Hepatocyte (in vitro differentiated cells): Measurements from ENCODE around the gene CYB561. TPM values are rescaled to one million over a fixed set of nuclear protein-coding genes. Genes with fewer than 3 reads are reported as not detected.

Source experiments
- DNase-seq: peaks from one replicate; pipeline ENCODE4 v3.0.0-alpha.2; 2016; ENCODE audit warnings: low spot score
- H2AFZ ChIP-seq: fragments of 200-600 bp; sonication (generic); 2 replicates; pipeline ENCODE4 v1.6.0; 2016; ENCODE audit warnings: antibody characterized with exemption, mild to moderate bottlenecking
- H3K27ac ChIP-seq: fragments of 200-600 bp; sonication (generic); 2 replicates; pipeline ENCODE4 v1.5.1; 2016; ENCODE audit warnings: mild to moderate bottlenecking
- H3K27me3 ChIP-seq: fragments of 200-600 bp; sonication (generic); 2 replicates; pipeline ENCODE4 v1.6.1; 2016
- H3K36me3 ChIP-seq: fragments of 200-600 bp; sonication (generic); replicated peaks from 2 replicates; pipeline ENCODE4 v1.5.1; 2016; ENCODE audit warnings: low read depth; ENCODE audit not compliant: insufficient read depth
- H3K4me1 ChIP-seq: fragments of 200-600 bp; sonication (generic); 2 replicates; pipeline ENCODE4 v1.5.1; 2016; ENCODE audit warnings: mild to moderate bottlenecking, moderate library complexity; ENCODE audit not compliant: insufficient read depth
- H3K4me2 ChIP-seq: fragments of 200-600 bp; sonication (generic); 2 replicates; pipeline ENCODE4 v1.6.0; 2016
- H3K4me3 ChIP-seq: fragments of 200-600 bp; sonication (generic); 2 replicates; pipeline ENCODE4 v1.5.1; 2016; ENCODE audit warnings: mild to moderate bottlenecking
- H3K79me2 ChIP-seq: fragments of 200-600 bp; sonication (generic); 2 replicates; pipeline ENCODE4 v1.6.0; 2017; ENCODE audit warnings: mild to moderate bottlenecking
- H3K9me2 ChIP-seq: fragments of 200-600 bp; sonication (generic); replicated peaks from 2 replicates; pipeline ENCODE4 v1.6.0; 2017; ENCODE audit warnings: mild to moderate bottlenecking; ENCODE audit not compliant: insufficient read depth
- H3K9me3 ChIP-seq: fragments of 200-600 bp; sonication (generic); 2 replicates; pipeline ENCODE4 v1.5.1; 2016; ENCODE audit warnings: low read depth, mild to moderate bottlenecking
- H4K20me1 ChIP-seq: fragments of 200-600 bp; sonication (generic); 2 replicates; pipeline ENCODE4 v1.6.0; 2016; ENCODE audit warnings: mild to moderate bottlenecking; ENCODE audit not compliant: insufficient read depth, poor library complexity, severe bottlenecking
- CTCF ChIP-seq: fragments of 200-600 bp; sonication (generic); IDR thresholded peaks from 2 replicates; pipeline ENCODE4 v1.5.1; 2016; ENCODE audit warnings: antibody characterized with exemption, mild to moderate bottlenecking; ENCODE audit not compliant: poor library complexity
- EZH2 ChIP-seq: fragments of 200-600 bp; sonication (generic); IDR thresholded peaks from 2 replicates; pipeline ENCODE4 v1.6.1; 2016; ENCODE audit warnings: antibody characterized with exemption, mild to moderate bottlenecking, borderline replicate concordance
- EZH2phosphoT487 ChIP-seq: fragments of 200-600 bp; sonication (generic); IDR thresholded peaks from one replicate; pipeline ENCODE4 v1.6.1; 2018; ENCODE audit warnings: antibody characterized with exemption, mild to moderate bottlenecking, low read depth, moderate library complexity; ENCODE audit not compliant: unreplicated experiment, severe bottlenecking
- WGBS: methylation state at CpG from one replicate; pipeline ENCODE4 v1.1.6; 2016; ENCODE audit warnings: low lambda C conversion rate; ENCODE audit errors: missing lambda C conversion rate; 5-methylcytosine and 5-hydroxymethylcytosine counted together
- polyA plus RNA-seq: library from polyadenylated mRNA; unstranded; fragments of >200 nt; fragmentation: Nextera tagmentation; extraction: Ambion mirVana; gene quantifications from 2 replicates; pipeline ENCODE4 v1.2.1, GENCODE V29; 2016
- total RNA-seq: library from RNA; depleted of rRNA; stranded (reverse); fragments of >200 nt; gene quantifications from 2 replicates; pipeline ENCODE4 v1.2.3, GENCODE V29; 2014

Gene CYB561
- total and polyA plus RNA-seq, 2 experiments from 2014 or later: 12.9 to 20.2 TPM

DNA sequence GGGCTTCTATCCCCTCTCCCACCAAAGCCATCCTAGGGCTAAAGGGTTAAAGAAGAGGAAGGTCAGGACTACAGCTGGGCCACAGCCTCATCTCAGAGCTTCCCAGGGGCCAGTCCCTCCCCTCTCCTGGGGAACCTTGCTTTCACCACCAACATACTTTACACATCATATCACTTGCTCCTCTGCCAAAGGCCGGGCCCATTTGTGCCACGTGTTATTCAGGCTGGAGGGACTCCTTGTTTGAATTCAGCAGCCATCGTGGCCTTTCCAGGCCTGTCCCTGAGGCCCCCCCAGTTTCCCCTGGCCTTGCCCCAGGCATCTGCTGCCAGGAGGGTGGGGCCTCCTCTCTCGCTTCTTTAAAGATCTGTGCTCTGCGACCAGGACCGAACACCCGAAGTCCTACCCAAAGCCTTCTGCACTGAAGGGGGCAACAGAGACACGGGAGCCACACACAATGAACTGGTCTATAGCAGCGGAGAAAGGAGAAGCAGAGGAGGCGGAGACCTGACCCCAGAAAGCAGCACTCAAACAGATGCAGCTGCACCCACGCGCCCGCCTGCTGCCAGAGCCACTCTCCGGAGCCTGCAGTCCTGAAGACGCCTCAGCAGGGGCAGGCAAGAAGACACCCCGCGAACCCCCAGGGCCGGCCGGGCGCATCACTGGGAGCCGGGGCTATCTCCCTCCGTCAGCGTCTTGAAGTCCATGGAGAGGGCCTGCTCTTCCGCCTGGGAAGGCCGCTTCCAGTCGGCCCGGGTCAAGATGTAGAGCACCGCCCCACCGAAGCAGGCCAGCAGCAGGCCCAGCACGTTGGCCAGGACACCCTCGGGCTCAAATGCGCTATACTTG lies 12.1 kb downstream of the CYB561 start:
- no peak overlapping the region for H3K4me3 ChIP-seq
- WGBS: 82% methylated on average over 31 of the region's 32 CpGs
- H3K4me1 ChIP-seq: peaks cover 29% of the 10 kb centered on the region
- no peaks in the 10 kb centered on the region for H3K36me3 ChIP-seq
- peak overlapping the region; percentile 92 for H3K27ac ChIP-seq
- H3K9me3 ChIP-seq: no peaks in the 10 kb centered on the region
- peak overlapping the region; percentile 40 for H3K4me2 ChIP-seq
- no peak overlapping the region for H2AFZ ChIP-seq
- no peaks in the 10 kb centered on the region for H3K27me3 ChIP-seq
- no peaks in the 10 kb centered on the region for H4K20me1 ChIP-seq
- TF ChIP-seq EZH2phosphoT487: no peak
- no peak for TF ChIP-seq CTCF
- peak; percentile 52 for DNase-seq
- H3K79me2 ChIP-seq: no peaks in the 10 kb centered on the region
- H3K9me2 ChIP-seq: no peaks in the 10 kb centered on the region

GRCh38 chr17:63431939-63432804 lies 13.9 kb downstream of the CYB561 start:
- Histone ChIP-seq H3K4me1 (peaks cover 29% of the 10 kb centered on the region), H3K27ac (peak overlapping the region; percentile 92), H3K79me2 (no peaks in the 10 kb centered on the region), H4K20me1 (no peaks in the 10 kb centered on the region), H3K36me3 (no peaks in the 10 kb centered on the region), H3K27me3 (no peaks in the 10 kb centered on the region), H3K9me2 (no peaks in the 10 kb centered on the region), H3K9me3 (no peaks in the 10 kb centered on the region), H2AFZ (no peak overlapping the region), H3K4me3 (no peak overlapping the region), H3K4me2 (peak overlapping the region; percentile 29)
- DNase-seq: peak; percentile 71
- TF ChIP-seq EZH2 (no peak), EZH2phosphoT487 (no peak), CTCF (no peak)
- WGBS: 16% methylated on average over 16 of the region's 16 CpGs

DNA sequence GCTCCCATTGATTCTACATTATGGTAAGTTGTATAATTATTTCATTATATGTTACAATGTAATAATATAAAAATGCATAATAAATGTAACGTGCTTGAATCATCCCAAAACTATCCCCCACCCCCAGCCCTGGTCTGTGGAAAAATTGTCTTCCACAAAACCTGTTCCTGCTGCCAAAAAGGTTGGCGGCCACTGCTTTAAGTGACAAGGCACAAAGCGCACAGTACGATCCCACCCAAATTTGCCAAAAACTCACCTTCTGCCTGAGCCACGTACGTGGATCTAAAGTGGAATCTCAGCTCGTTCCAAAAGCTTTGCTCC lies 14.5 kb downstream of the CYB561 start:
- 76% methylated on average over 7 of the region's 7 CpGs for WGBS
- H3K4me1 ChIP-seq: peaks cover 29% of the 10 kb centered on the region

More for the DNA sequence above, 14.5 kb downstream of the CYB561 start:
- H3K27me3 ChIP-seq: no peaks in the 10 kb centered on the region
- DNase-seq: no peak
- H3K36me3 ChIP-seq: no peaks in the 10 kb centered on the region
- no peak overlapping the region for H2AFZ ChIP-seq
- H3K79me2 ChIP-seq: no peaks in the 10 kb centered on the region
- H3K27ac ChIP-seq: peak overlapping the region; percentile 92
- H3K4me3 ChIP-seq: no peak overlapping the region
- no peaks in the 10 kb centered on the region for H4K20me1 ChIP-seq
- H3K9me3 ChIP-seq: no peaks in the 10 kb centered on the region
- H3K4me2 ChIP-seq: peak overlapping the region; percentile 29
- TF ChIP-seq EZH2 (no peak), CTCF (no peak), EZH2phosphoT487 (no peak)
- no peaks in the 10 kb centered on the region for H3K9me2 ChIP-seq
